SU-DHL-6 (cell line): ENCODE measurements around the gene ZNF439.
"Not testable (repeated sequence)": the region's sequence is repeated elsewhere in the genome, so short reads cannot be mapped to it uniquely, and the experiment has no call there.

Experiments used
- EZH2phosphoT487 ChIP-seq: fragments of 200-600 bp; sonication (generic), shearing (Covaris generic); conservative IDR thresholded peaks from 2 replicates; pipeline ENCODE4 v1.6.1; 2018; ENCODE audit warnings: mild to moderate bottlenecking, antibody characterized with exemption, low read length, moderate library complexity, mixed read lengths
- TF ChIP-seq, protein P1 (sequence below): fragments of 200-600 bp; sonication (generic); IDR thresholded peaks from one replicate; pipeline ENCODE4 v1.5.1; 2017; ENCODE audit warnings: antibody characterized with exemption, mild to moderate bottlenecking, low read length, moderate library complexity; ENCODE audit not compliant: insufficient read depth, poor library complexity, severe bottlenecking

- TF ChIP-seq, protein P1, sequence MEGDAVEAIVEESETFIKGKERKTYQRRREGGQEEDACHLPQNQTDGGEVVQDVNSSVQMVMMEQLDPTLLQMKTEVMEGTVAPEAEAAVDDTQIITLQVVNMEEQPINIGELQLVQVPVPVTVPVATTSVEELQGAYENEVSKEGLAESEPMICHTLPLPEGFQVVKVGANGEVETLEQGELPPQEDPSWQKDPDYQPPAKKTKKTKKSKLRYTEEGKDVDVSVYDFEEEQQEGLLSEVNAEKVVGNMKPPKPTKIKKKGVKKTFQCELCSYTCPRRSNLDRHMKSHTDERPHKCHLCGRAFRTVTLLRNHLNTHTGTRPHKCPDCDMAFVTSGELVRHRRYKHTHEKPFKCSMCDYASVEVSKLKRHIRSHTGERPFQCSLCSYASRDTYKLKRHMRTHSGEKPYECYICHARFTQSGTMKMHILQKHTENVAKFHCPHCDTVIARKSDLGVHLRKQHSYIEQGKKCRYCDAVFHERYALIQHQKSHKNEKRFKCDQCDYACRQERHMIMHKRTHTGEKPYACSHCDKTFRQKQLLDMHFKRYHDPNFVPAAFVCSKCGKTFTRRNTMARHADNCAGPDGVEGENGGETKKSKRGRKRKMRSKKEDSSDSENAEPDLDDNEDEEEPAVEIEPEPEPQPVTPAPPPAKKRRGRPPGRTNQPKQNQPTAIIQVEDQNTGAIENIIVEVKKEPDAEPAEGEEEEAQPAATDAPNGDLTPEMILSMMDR: not testable (repeated sequence)
- not testable (repeated sequence) for TF ChIP-seq EZH2phosphoT487
These were observed 41.4 kb downstream of the ZNF439 start for GRCh38 chr19:11889901-11890300.
